Fibroblast of lung (primary cell): ENCODE measurements around the gene NBEA.

ENCODE experiments used
- CTCF ChIP-seq, 2 donors: IDR thresholded peaks in 1 of 2; conservative IDR thresholded peaks in 1 of 2; 1 replicate in 1 of 2; 2 replicates in 1 of 2; pipeline ENCODE4 v1.5.1; 2011 to 2012; ENCODE audit warnings: low read length in 2 of 2, control low read depth in 1 of 2, inconsistent platforms in 1 of 2, low read depth in 1 of 2, mild to moderate bottlenecking in 1 of 2
- EZH2 ChIP-seq: IDR thresholded peaks from 2 replicates; pipeline ENCODE4 v1.5.1; 2012; ENCODE audit warnings: low read length, control low read depth, mild to moderate bottlenecking; ENCODE audit errors: missing control alignments

- TF ChIP-seq CTCF (conservative IDR thresholded peaks at IDR 0.05 in 1 of 2, IDR thresholded peaks at IDR 0.05 in 1 of 2; ENCODE audit: low read depth in 1 of 2, low read length in 2 of 2) (no peak), EZH2 (no peak)
These were observed 557.6 kb downstream of the NBEA start for GRCh38 chr13:35499676-35500075.
